AG09319 (cell line): ENCODE data around the gene TPRG1.

Experiments
- DNase-seq: peaks from one replicate; pipeline ENCODE4 v3.0.0-alpha.2; 2010; ENCODE audit warnings: low read depth; ENCODE audit errors: extremely low read depth
- CTCF ChIP-seq: IDR thresholded peaks from 2 replicates; pipeline ENCODE4 v1.5.1; 2011; ENCODE audit warnings: low read depth, mild to moderate bottlenecking, inconsistent platforms, low read length, moderate library complexity

TPRG1 gene

GRCh38 chr3:189368384-189368783 lies 196.6 kb downstream of the TPRG1 start:
- TF ChIP-seq CTCF: no peak
- DNase-seq: no peak

- no peak for TF ChIP-seq CTCF
- no peak for DNase-seq
Observed at GRCh38 chr3:189369636-189370035, 197.9 kb downstream of the TPRG1 start.

DNA sequence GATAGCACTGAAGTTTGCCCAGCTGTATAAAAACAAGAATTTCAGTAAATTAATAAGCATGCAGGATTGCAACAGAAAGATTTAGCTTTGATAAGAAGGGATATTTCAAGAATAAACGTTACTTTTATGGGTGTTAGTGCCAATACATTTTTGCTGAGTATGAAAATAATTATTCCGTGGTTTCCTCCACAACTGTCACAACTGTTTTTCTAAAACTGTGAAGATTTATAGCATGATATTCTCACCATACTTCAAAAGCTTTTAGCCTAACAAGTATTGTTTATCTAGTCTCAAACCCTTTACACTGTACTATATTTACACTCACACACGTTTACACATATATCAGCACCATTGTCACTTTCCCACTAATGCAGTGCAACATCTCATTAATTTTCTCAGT lies 200.5 kb downstream of the TPRG1 start:
- TF ChIP-seq CTCF: no peak
- DNase-seq: no peak
